Thyroid gland (tissue), 4 donors: Measurements from ENCODE around the gene FMN1. TPM values are rescaled to one million over a fixed set of nuclear protein-coding genes. Genes with fewer than 3 reads are reported as not detected.
A peak's percentile ranks its signal among the peaks of the same experiment; 100 is the strongest.

Experiments used
- DNase-seq, 2 donors: peaks; one replicate each; pipeline ENCODE4 v3.0.0-alpha.2; 2019
- H3K27ac ChIP-seq, 3 donors: fragments of 200-600 bp; sonication (generic); 1 replicate in 2 of 3; 2 replicates in 1 of 3; pipeline ENCODE4 v1.5.1; 2016 to 2019; ENCODE audit warnings: mild to moderate bottlenecking in 1 of 3, moderate library complexity in 1 of 3
- H3K27me3 ChIP-seq: fragments of 200-600 bp; sonication (generic); one replicate; pipeline ENCODE4 v1.5.1; 2019
- H3K36me3 ChIP-seq, 2 donors: fragments of 200-600 bp; sonication (generic); one replicate each; pipeline ENCODE4 v1.5.1; 2016 to 2019
- H3K4me1 ChIP-seq, 2 donors: fragments of 200-600 bp; sonication (generic); one replicate each; pipeline ENCODE4 v1.5.1; 2017 to 2019
- H3K4me3 ChIP-seq, 3 donors: fragments of 200-600 bp; sonication (generic); replicated peaks in 1 of 3; 1 replicate in 2 of 3; 2 replicates in 1 of 3; pipeline ENCODE4 v1.5.1; 2016; ENCODE audit warnings: mild to moderate bottlenecking in 1 of 3
- H3K9me3 ChIP-seq: fragments of 200-600 bp; sonication (generic); one replicate; pipeline ENCODE4 v1.5.1; 2017
- POLR2A ChIP-seq, 2 donors: fragments of 450-650 bp; IDR thresholded peaks; one replicate each; pipeline ENCODE4 v1.6.1; 2017; ENCODE audit warnings: antibody characterized with exemption in 2 of 2, mild to moderate bottlenecking in 2 of 2, moderate library complexity in 1 of 2
- WGBS, 2 donors: methylation state at CpG; one replicate each; pipeline ENCODE4 v1.1.5; 2017; 5-methylcytosine and 5-hydroxymethylcytosine counted together
- intact Hi-C: fragments of 100-400 bp; cut with DNase I; formaldehyde crosslinking; loops from one replicate; pipeline ENCODE4 v1.15.1; 2023
- total RNA-seq, 4 donors: library from RNA; depleted of rRNA; stranded (reverse); fragments of >200 nt; gene quantifications; one replicate each; pipeline ENCODE4 v1.2.3, GENCODE V29; 2016
- TF ChIP-seq, protein P1 (sequence below), 6 experiments: fragments of 200-600 bp in 3 of 6; fragments of 450-650 bp in 3 of 6; sonication (generic) in 3 of 6; IDR thresholded peaks; one replicate each; pipeline ENCODE4 v1.5.1; 2016 to 2019; ENCODE audit warnings: antibody characterized with exemption in 6 of 6, mild to moderate bottlenecking in 2 of 6, inconsistent platforms in 1 of 6, moderate library complexity in 1 of 6

FMN1 gene
- total RNA-seq, 4 donors from 2014 or later, result 13.8 to 28.3 (median 22.5) TPM

GRCh38 chr15:33200444-33200843, 5.9 kb upstream of the FMN1 start:
- TF ChIP-seq POLR2A (IDR thresholded peaks at IDR 0.05), result no peak
- TF ChIP-seq, protein P1, sequence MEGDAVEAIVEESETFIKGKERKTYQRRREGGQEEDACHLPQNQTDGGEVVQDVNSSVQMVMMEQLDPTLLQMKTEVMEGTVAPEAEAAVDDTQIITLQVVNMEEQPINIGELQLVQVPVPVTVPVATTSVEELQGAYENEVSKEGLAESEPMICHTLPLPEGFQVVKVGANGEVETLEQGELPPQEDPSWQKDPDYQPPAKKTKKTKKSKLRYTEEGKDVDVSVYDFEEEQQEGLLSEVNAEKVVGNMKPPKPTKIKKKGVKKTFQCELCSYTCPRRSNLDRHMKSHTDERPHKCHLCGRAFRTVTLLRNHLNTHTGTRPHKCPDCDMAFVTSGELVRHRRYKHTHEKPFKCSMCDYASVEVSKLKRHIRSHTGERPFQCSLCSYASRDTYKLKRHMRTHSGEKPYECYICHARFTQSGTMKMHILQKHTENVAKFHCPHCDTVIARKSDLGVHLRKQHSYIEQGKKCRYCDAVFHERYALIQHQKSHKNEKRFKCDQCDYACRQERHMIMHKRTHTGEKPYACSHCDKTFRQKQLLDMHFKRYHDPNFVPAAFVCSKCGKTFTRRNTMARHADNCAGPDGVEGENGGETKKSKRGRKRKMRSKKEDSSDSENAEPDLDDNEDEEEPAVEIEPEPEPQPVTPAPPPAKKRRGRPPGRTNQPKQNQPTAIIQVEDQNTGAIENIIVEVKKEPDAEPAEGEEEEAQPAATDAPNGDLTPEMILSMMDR (IDR thresholded peaks at IDR 0.05), result no peak
- H3K27ac ChIP-seq, result no peak overlapping the region
- H3K4me1 ChIP-seq, result no peaks in the 10 kb centered on the region
- intact Hi-C loops, result no loop called here
- 93% methylated on average over 5 of the region's 5 CpGs for WGBS, 2 donors
- no peak for DNase-seq
- H3K9me3 ChIP-seq, result no peaks in the 10 kb centered on the region
- no peaks in the 10 kb centered on the region for H3K27me3 ChIP-seq
- H3K4me3 ChIP-seq, result no peak overlapping the region
- H3K36me3 ChIP-seq, result no peaks in the 10 kb centered on the region

DNA sequence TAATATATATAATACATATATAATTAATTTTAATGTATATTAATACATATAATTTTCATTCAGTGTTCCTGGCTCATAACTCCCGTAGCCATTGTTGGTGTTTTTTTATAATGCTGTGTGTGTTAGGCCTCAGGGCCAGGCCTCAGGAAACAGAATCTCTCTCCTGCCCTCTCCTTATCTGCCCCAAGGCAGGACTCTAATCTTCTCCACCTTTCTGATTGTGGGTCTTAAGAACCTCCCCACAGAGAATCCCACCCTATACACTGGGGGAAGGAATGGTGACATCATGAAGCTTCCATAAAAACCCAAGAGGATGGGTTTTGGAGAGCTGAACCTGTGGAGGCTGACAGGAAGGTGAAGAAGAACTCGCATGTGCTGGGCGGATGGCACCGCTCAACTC, 4.0 kb upstream of the FMN1 start:
- WGBS, 2 donors, result 94 to 99% methylated on average over 4 of the region's 4 CpGs
- Histone ChIP-seq H3K27me3 (no peaks in the 10 kb centered on the region), H3K4me3 (no peak overlapping the region), H3K9me3 (no peaks in the 10 kb centered on the region), H3K4me1 (peaks cover 0 to 8% of the 10 kb centered on the region in 2 donors), H3K36me3 (no peaks in the 10 kb centered on the region), H3K27ac (no peak overlapping the region)
- intact Hi-C loops, result no loop called here
- TF ChIP-seq, protein P1 (IDR thresholded peaks at IDR 0.05), result no peak
- TF ChIP-seq POLR2A (IDR thresholded peaks at IDR 0.05), result no peak
- no peak for DNase-seq

- Histone ChIP-seq H3K9me3 (no peaks in the 10 kb centered on the region), H3K4me1 (peaks cover 0 to 8% of the 10 kb centered on the region in 2 donors), H3K27me3 (no peaks in the 10 kb centered on the region), H3K36me3 (no peaks in the 10 kb centered on the region), H3K4me3 (no peak overlapping the region), H3K27ac (no peak overlapping the region)
- intact Hi-C loops, result no loop called here
- WGBS, 2 donors, result 91 to 92% methylated on average over 5 of the region's 5 CpGs
- DNase-seq, result no peak
- TF ChIP-seq POLR2A (IDR thresholded peaks at IDR 0.05), result no peak
- TF ChIP-seq, protein P1 (IDR thresholded peaks at IDR 0.05), result no peak
Observed at GRCh38 chr15:33197636-33198035, 3.1 kb upstream of the FMN1 start.

DNA sequence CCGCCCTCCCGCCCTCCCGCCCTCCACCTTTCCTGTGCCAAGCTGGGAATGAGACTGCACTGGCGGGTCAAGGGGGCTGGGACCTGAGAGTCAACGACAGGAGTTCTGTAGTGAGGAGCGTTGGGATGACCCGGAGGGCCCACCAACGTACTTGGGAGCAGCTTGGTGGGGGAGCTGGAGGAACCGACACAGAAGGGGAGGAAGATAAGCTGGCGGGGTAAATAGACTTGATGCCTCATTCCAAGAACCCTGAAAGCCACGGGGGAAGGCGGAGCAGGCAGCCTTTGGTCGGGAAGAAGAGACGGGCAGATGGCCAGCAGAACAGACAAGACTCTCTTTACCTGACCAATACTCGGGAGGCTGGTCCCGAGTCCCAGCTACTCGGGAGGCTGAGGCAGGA, 277 bp downstream of the FMN1 start:
- Histone ChIP-seq H3K9me3 (no peaks in the 10 kb centered on the region), H3K27ac (no peak overlapping the region), H3K4me3 (peak overlapping the region in 1 of 3 donors; percentile 40), H3K36me3 (no peaks in the 10 kb centered on the region), H3K4me1 (peaks cover 0 to 8% of the 10 kb centered on the region in 2 donors), H3K27me3 (no peaks in the 10 kb centered on the region)
- TF ChIP-seq POLR2A (IDR thresholded peaks at IDR 0.05), result no peak
- TF ChIP-seq, protein P1 (IDR thresholded peaks at IDR 0.05), result no peak
- WGBS, 2 donors, result 28 to 29% methylated on average over 14 to 17 of the region's 17 CpGs
- peak in 1 of 2 donors; percentile 4 for DNase-seq
- intact Hi-C loops, result no loop called here

GRCh38 chr15:33191591-33191990, 2.9 kb downstream of the FMN1 start:
- intact Hi-C loops, result no loop called here
- DNase-seq, result no peak
- Histone ChIP-seq H3K27ac (no peak overlapping the region), H3K9me3 (no peaks in the 10 kb centered on the region), H3K36me3 (no peaks in the 10 kb centered on the region), H3K27me3 (no peaks in the 10 kb centered on the region), H3K4me1 (peaks cover 0 to 8% of the 10 kb centered on the region in 2 donors), H3K4me3 (no peak overlapping the region)
- no peak for TF ChIP-seq POLR2A (IDR thresholded peaks at IDR 0.05)
- TF ChIP-seq, protein P1 (IDR thresholded peaks at IDR 0.05), result no peak
- WGBS, 2 donors, result 77 to 93% methylated on average over 3 of the region's 3 CpGs
